SK-N-SH treated with all-trans-retinoic acid at 6 μM for 48 hours (cell line): ENCODE measurements around the gene BMP8B.

Experiments
- ISL1 ChIP-seq: fragments of 250-450 bp; sonication (Bioruptor Pico); IDR thresholded peaks from 2 replicates; pipeline ENCODE4 v2.1.2; 2022; ENCODE audit warnings: mild to moderate bottlenecking, moderate library complexity
- PPARA ChIP-seq: fragments of 250-450 bp; sonication (Bioruptor Pico); IDR thresholded peaks from 2 replicates; pipeline ENCODE4 v1.5.0; 2020; ENCODE audit warnings: mild to moderate bottlenecking, borderline replicate concordance
- RARB ChIP-seq: fragments of 250-450 bp; sonication (Bioruptor Pico); IDR thresholded peaks from 2 replicates; pipeline ENCODE4 v1.8.0; 2021; ENCODE audit warnings: mild to moderate bottlenecking, moderate library complexity
- TOX ChIP-seq: fragments of 250-450 bp; sonication (Bioruptor Pico); IDR thresholded peaks from 2 replicates; pipeline ENCODE4 v1.8.0; 2021; ENCODE audit warnings: mild to moderate bottlenecking, moderate library complexity, borderline replicate concordance
- ZFP30 ChIP-seq: fragments of 450-650 bp; formaldehyde crosslinking; IDR thresholded peaks from 2 replicates; pipeline ENCODE4 v1.5.0; 2022; ENCODE audit warnings: mild to moderate bottlenecking, moderate library complexity
- TF ChIP-seq, protein P1 (sequence below): fragments of 250-450 bp; sonication (Bioruptor Pico); IDR thresholded peaks from 2 replicates; pipeline ENCODE4 v1.5.0; 2020; ENCODE audit warnings: mild to moderate bottlenecking, moderate library complexity
- TF ChIP-seq, protein P2 (sequence below): fragments of 250-450 bp; sonication (Bioruptor Pico); IDR thresholded peaks from 2 replicates; pipeline ENCODE4 v1.8.0; 2020; ENCODE audit warnings: mild to moderate bottlenecking, moderate library complexity, borderline replicate concordance

DNA sequence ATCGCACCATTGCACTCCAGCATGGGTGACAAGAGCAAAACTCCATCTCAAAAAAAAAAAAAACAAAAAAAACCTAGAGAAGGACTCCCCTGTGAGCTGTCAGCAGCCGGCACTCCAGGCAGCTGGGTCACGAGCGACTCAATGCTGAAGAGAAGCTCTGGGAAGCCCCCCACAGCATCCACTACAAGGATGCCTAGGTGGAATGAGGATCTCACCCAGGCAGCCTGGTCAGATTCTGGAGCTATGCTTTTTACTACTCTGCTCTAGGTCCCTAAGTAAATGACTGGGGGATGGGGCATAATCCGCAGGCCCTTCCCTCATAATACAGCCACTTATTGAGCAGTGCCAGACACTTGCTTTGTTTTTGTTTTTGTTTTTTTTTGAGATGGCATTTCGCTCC lies 6.6 kb downstream of the BMP8B start:
- TF ChIP-seq ZFP30 (CRISPR knock-in tag): no peak
- TF ChIP-seq PPARA (CRISPR knock-in tag): no peak
- TF ChIP-seq, protein P1, sequence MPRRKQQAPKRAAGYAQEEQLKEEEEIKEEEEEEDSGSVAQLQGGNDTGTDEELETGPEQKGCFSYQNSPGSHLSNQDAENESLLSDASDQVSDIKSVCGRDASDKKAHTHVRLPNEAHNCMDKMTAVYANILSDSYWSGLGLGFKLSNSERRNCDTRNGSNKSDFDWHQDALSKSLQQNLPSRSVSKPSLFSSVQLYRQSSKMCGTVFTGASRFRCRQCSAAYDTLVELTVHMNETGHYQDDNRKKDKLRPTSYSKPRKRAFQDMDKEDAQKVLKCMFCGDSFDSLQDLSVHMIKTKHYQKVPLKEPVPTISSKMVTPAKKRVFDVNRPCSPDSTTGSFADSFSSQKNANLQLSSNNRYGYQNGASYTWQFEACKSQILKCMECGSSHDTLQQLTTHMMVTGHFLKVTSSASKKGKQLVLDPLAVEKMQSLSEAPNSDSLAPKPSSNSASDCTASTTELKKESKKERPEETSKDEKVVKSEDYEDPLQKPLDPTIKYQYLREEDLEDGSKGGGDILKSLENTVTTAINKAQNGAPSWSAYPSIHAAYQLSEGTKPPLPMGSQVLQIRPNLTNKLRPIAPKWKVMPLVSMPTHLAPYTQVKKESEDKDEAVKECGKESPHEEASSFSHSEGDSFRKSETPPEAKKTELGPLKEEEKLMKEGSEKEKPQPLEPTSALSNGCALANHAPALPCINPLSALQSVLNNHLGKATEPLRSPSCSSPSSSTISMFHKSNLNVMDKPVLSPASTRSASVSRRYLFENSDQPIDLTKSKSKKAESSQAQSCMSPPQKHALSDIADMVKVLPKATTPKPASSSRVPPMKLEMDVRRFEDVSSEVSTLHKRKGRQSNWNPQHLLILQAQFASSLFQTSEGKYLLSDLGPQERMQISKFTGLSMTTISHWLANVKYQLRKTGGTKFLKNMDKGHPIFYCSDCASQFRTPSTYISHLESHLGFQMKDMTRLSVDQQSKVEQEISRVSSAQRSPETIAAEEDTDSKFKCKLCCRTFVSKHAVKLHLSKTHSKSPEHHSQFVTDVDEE: no peak
- no peak for TF ChIP-seq ISL1
- TF ChIP-seq, protein P2, sequence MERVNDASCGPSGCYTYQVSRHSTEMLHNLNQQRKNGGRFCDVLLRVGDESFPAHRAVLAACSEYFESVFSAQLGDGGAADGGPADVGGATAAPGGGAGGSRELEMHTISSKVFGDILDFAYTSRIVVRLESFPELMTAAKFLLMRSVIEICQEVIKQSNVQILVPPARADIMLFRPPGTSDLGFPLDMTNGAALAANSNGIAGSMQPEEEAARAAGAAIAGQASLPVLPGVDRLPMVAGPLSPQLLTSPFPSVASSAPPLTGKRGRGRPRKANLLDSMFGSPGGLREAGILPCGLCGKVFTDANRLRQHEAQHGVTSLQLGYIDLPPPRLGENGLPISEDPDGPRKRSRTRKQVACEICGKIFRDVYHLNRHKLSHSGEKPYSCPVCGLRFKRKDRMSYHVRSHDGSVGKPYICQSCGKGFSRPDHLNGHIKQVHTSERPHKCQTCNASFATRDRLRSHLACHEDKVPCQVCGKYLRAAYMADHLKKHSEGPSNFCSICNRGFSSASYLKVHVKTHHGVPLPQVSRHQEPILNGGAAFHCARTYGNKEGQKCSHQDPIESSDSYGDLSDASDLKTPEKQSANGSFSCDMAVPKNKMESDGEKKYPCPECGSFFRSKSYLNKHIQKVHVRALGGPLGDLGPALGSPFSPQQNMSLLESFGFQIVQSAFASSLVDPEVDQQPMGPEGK (CRISPR knock-in tag): no peak
- no peak for TF ChIP-seq RARB (CRISPR knock-in tag)
- no peak for TF ChIP-seq TOX (CRISPR knock-in tag)
